BLaER1 treated with 17β-estradiol and CSF1 and Interleukin-3, amounts not matched to agents 10 nM and 100 nM (cell line): ENCODE measurements around the gene REPIN1.

Experiments used
- H3K27ac ChIP-seq, 11 experiments: shearing (Covaris generic); formaldehyde crosslinking; 2 replicates each; pipeline ENCODE4 v1.8.1; 2022
- H3K27me3 ChIP-seq, 11 experiments: shearing (Covaris generic); formaldehyde crosslinking; 2 replicates each; pipeline ENCODE4 v1.8.1; 2022
- H3K36me3 ChIP-seq, 11 experiments: shearing (Covaris generic); formaldehyde crosslinking; 2 replicates each; pipeline ENCODE4 v1.8.1; 2022
- H3K4me1 ChIP-seq, 10 experiments: shearing (Covaris generic); formaldehyde crosslinking; 2 replicates each; pipeline ENCODE4 v1.8.1; 2022
- H3K4me2 ChIP-seq, 11 experiments: shearing (Covaris generic); formaldehyde crosslinking; 2 replicates each; pipeline ENCODE4 v1.8.1; 2022
- H3K4me3 ChIP-seq, 10 experiments: shearing (Covaris generic); formaldehyde crosslinking; 2 replicates each; pipeline ENCODE4 v1.8.1; 2022
- H3K9ac ChIP-seq, 11 experiments: shearing (Covaris generic); formaldehyde crosslinking; 2 replicates each; pipeline ENCODE4 v1.8.1; 2022
- H3K9me3 ChIP-seq, 11 experiments: shearing (Covaris generic); formaldehyde crosslinking; replicated peaks in 1 of 11; 2 replicates each; pipeline ENCODE4 v1.8.1; 2022
- H4K20me1 ChIP-seq, 11 experiments: shearing (Covaris generic); formaldehyde crosslinking; 2 replicates each; pipeline ENCODE4 v1.8.1; 2022
- Cebpa-rat ChIP-seq, 11 experiments: shearing (Covaris generic); IDR thresholded peaks; 2 replicates each; pipeline ENCODE4 v1.8.1; 2022

REPIN1 gene

DNA sequence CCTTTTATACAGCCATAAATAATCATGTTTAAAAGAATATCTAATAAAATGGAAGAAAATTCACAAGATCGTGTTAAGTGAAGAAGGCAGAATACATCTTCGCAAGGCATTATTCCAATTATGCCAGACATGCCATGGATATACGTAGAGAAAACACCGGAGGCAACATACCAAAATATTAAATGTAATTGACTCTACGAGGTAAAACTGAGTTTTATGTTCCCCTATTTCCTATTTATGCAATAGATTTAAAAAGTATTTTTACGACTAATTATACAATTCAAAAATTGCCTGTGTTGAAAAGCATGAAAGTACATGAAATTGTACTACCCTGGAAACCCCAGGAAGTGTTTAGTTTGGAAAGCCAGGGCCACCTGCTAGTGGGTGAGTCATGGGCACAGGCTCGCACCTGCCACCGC lies 936 bp upstream of the REPIN1 start:
- Histone ChIP-seq H3K9me3 (no peaks in the 10 kb centered on the region), H3K36me3 (peaks cover 17 to 31% (median 25%) of the 10 kb centered on the region in 11 experiments), H3K27me3 (no peaks in the 10 kb centered on the region), H3K9ac (peak overlapping the region; percentile 92 to 97 (median 95)), H3K27ac (peak overlapping the region; percentile 90 to 100 (median 99)), H4K20me1 (peaks cover 28 to 36% (median 32%) of the 10 kb centered on the region in 11 experiments; a peak in 20 of 22 replicates), H3K4me1 (peaks cover 59 to 86% (median 73%) of the 10 kb centered on the region in 10 experiments), H3K4me3 (peak overlapping the region; percentile 79 to 99 (median 88)), H3K4me2 (peak overlapping the region; percentile 90 to 100 (median 98))
- no peak for TF ChIP-seq Cebpa-rat (IDR thresholded peaks at IDR 0.05)

DNA sequence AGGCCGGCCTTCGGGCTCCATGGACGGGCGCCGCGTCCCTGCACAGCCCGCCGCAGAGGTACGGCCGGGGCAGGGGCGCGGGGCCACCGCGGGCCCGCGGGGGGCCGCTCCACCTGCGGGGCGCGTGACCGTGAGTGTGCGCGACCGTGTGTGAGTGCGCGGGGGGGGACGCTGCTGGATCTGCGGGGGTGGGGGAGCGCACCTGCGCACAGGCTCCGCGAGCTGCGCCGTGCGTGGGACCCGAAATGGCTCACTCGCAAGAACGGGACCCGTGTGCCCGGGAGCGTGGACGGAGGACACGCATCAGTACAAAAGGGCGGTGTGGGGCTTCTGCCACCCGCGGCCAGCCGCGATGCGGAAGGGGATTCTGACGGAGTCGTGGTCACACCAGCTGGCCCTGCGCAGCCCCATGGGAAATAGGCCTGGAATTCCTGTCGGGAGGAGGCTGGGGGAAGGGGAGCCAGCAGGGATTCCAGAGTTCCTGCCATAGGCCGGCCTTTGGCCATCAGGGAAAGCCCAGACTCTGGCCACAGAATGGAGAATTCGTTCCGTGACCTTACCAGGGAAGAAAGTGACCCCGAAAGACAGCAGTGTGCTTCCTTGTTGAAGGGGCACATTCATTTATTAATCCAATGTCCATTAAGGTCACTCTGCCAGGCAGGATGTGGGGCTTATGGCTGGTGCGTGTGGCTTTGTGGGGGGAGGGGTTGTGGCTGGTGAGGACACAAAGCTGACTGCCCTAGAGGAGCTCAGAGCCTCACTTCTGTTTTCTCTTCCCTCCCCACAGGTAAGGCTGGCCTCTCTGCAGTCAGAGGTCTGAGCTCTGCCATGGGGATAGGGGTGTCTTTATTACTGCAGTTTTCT lies 494 bp downstream of the REPIN1 start:
- no peaks in the 10 kb centered on the region for H3K27me3 ChIP-seq
- H3K4me2 ChIP-seq = peak overlapping the region; percentile 90 to 100 (median 98)
- H3K27ac ChIP-seq = peak overlapping the region; percentile 90 to 100 (median 99)
- no peak for TF ChIP-seq Cebpa-rat (IDR thresholded peaks at IDR 0.05)
- H3K4me1 ChIP-seq = peaks cover 51 to 86% (median 73%) of the 10 kb centered on the region in 10 experiments
- H3K36me3 ChIP-seq = peaks cover 31 to 45% (median 39%) of the 10 kb centered on the region in 11 experiments
- peak overlapping the region; percentile 79 to 99 (median 88) for H3K4me3 ChIP-seq
- H3K9ac ChIP-seq = peak overlapping the region; percentile 92 to 97 (median 95)
- H4K20me1 ChIP-seq = peaks cover 42 to 50% (median 46%) of the 10 kb centered on the region in 11 experiments; a peak in 20 of 22 replicates
- no peaks in the 10 kb centered on the region for H3K9me3 ChIP-seq

DNA sequence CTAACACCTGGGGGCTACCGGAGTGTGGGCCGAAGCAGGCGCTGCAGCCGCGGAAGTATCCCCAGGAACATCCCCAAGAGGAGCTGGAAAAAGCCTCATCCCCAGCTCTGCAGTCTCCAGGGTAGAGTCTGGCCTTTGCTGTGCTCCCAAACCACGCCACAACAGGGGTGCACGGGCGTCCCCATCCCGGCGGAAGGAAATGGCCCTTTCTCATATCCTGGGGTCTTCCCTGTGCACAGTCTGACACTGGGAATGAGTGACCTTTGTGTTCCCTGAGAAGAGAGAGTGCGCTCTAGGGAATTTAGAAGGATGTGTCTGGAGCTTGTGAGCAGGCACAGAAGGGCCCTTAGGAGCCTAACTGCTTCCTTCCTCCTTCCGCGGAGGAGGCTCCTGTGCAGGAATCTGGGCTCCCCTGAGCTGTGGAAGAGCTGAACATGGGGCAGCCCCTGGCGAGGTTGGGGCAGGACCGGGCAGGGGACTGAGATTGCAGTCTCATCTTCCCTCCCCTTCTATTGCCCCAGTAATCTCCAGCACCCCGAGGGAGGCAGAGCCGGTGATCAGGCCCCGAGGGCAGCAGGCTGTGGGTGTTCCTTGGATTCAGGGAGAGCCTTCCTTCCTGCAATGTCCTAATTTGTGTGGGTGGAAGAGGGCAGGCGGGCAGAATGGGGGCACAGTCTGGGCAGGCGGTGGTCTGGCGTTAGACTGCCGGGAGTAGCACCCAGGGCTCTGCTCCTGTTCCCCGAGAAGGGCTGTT lies 1.3 kb downstream of the REPIN1 start:
- peak overlapping the region; percentile 90 to 100 (median 99); a peak in 21 of 22 replicates for H3K27ac ChIP-seq
- H3K9ac ChIP-seq = peak overlapping the region; percentile 92 to 97 (median 95)
- H4K20me1 ChIP-seq = peaks cover 46 to 58% (median 53%) of the 10 kb centered on the region in 11 experiments; a peak in 20 of 22 replicates
- no peaks in the 10 kb centered on the region for H3K27me3 ChIP-seq
- H3K4me3 ChIP-seq = peak overlapping the region; percentile 79 to 99 (median 88)
- no peaks in the 10 kb centered on the region for H3K9me3 ChIP-seq
- H3K4me1 ChIP-seq = peaks cover 55 to 82% (median 72%) of the 10 kb centered on the region in 10 experiments
- H3K4me2 ChIP-seq = peak overlapping the region; percentile 90 to 100 (median 98)
- peaks cover 37 to 53% (median 46%) of the 10 kb centered on the region in 11 experiments for H3K36me3 ChIP-seq
- TF ChIP-seq Cebpa-rat (IDR thresholded peaks at IDR 0.05) = no peak

DNA sequence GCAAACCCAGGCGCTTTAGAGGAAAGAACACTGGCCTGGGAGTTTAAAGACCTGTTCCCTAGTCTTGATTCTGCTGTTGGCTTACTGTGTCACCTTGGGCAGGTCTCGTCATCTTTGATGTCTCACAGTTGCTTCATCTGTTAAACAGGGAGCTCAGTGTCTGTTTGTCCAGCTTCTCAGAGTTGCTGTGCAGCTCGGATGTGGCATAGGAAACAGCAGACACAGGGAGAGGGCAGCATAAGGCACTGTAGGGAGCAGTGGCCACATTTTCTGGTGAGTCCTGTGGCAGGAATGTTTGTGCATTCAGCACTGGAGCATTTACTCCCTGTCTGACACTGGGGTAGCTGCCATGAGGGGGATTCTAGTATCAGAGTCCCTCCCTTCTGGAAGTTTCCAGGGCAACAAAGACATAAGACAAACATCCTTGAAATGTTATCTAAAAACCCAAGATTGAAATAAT lies 2.0 kb downstream of the REPIN1 start:
- Histone ChIP-seq H4K20me1 (peaks cover 46 to 59% (median 54%) of the 10 kb centered on the region in 11 experiments; a peak in 20 of 22 replicates), H3K4me2 (peak overlapping the region; percentile 90 to 100 (median 98)), H3K27me3 (no peaks in the 10 kb centered on the region), H3K9me3 (no peaks in the 10 kb centered on the region), H3K4me1 (peaks cover 53 to 81% (median 67%) of the 10 kb centered on the region in 10 experiments), H3K4me3 (peak overlapping the region in 9 of 10 experiments; percentile 79 to 99 (median 89); a peak in 17 of 20 replicates), H3K27ac (peak overlapping the region in 8 of 11 experiments; percentile 96 to 100 (median 99); a peak in 11 of 22 replicates), H3K36me3 (peaks cover 37 to 57% (median 49%) of the 10 kb centered on the region in 11 experiments), H3K9ac (peak overlapping the region; percentile 92 to 97 (median 95))
- no peak for TF ChIP-seq Cebpa-rat (IDR thresholded peaks at IDR 0.05)

DNA sequence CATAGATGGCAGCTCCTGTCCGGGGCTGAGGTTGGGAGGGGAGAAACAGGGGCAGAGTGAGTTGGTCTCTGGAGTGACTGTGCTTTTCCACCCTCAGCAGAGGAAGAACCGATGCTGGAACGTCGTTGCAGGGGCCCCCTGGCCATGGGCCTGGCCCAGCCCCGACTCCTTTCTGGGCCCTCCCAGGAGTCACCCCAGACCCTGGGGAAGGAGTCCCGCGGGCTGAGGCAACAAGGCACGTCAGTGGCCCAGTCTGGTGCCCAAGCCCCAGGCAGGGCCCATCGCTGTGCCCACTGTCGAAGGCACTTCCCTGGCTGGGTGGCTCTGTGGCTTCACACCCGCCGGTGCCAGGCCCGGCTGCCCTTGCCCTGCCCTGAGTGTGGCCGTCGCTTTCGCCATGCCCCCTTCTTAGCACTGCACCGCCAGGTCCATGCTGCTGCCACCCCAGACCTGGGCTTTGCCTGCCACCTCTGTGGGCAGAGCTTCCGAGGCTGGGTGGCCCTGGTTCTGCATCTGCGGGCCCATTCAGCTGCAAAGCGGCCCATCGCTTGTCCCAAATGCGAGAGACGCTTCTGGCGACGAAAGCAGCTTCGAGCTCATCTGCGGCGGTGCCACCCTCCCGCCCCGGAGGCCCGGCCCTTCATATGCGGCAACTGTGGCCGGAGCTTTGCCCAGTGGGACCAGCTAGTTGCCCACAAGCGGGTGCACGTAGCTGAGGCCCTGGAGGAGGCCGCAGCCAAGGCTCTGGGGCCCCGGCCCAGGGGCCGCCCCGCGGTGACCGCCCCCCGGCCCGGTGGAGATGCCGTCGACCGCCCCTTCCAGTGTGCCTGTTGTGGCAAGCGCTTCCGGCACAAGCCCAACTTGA lies 2.7 kb downstream of the REPIN1 start:
- no peak overlapping the region; a peak in 1 of 20 replicates for H3K4me3 ChIP-seq
- H3K9ac ChIP-seq = peak overlapping the region in 10 of 11 experiments; percentile 21 to 97 (median 96); a peak in 18 of 22 replicates
- H3K4me2 ChIP-seq = peak overlapping the region in 10 of 11 experiments; percentile 90 to 99 (median 97); a peak in 15 of 22 replicates

DNA sequence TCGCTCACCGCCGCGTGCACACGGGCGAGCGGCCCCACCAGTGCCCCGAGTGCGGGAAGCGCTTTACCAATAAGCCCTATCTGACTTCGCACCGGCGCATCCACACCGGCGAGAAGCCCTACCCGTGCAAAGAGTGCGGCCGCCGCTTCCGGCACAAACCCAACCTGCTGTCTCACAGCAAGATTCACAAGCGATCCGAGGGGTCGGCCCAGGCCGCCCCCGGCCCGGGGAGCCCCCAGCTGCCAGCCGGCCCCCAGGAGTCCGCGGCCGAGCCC lies 3.3 kb downstream of the REPIN1 start:
- Histone ChIP-seq H3K4me3 (no peak overlapping the region), H3K9ac (0 out of 22 replicates have a peak overlapping the region, but pooled peaks of 2 of the 11 experiments have one; percentile 61 to 93), H3K36me3 (peaks cover 37 to 57% (median 49%) of the 10 kb centered on the region in 11 experiments), H3K4me1 (peaks cover 53 to 81% (median 68%) of the 10 kb centered on the region in 10 experiments), H3K27me3 (no peaks in the 10 kb centered on the region), H3K4me2 (no peak overlapping the region), H3K27ac (0 out of 22 replicates have a peak overlapping the region, but pooled peaks of 1 of the 11 experiments have one; percentile 99), H4K20me1 (peaks cover 46 to 61% (median 54%) of the 10 kb centered on the region in 11 experiments; a peak in 20 of 22 replicates), H3K9me3 (no peaks in the 10 kb centered on the region)
- no peak for TF ChIP-seq Cebpa-rat (IDR thresholded peaks at IDR 0.05)

More for the DNA sequence above, 2.7 kb downstream of the REPIN1 start:
- Histone ChIP-seq H3K9me3 (no peaks in the 10 kb centered on the region), H3K4me1 (peaks cover 53 to 81% (median 67%) of the 10 kb centered on the region in 10 experiments), H3K36me3 (peaks cover 37 to 57% (median 49%) of the 10 kb centered on the region in 11 experiments), H4K20me1 (peaks cover 46 to 59% (median 54%) of the 10 kb centered on the region in 11 experiments; a peak in 20 of 22 replicates), H3K27me3 (no peaks in the 10 kb centered on the region), H3K27ac (peak overlapping the region in 6 of 11 experiments; percentile 99 to 100 (median 99); a peak in 9 of 22 replicates)
- TF ChIP-seq Cebpa-rat (IDR thresholded peaks at IDR 0.05) = no peak

DNA sequence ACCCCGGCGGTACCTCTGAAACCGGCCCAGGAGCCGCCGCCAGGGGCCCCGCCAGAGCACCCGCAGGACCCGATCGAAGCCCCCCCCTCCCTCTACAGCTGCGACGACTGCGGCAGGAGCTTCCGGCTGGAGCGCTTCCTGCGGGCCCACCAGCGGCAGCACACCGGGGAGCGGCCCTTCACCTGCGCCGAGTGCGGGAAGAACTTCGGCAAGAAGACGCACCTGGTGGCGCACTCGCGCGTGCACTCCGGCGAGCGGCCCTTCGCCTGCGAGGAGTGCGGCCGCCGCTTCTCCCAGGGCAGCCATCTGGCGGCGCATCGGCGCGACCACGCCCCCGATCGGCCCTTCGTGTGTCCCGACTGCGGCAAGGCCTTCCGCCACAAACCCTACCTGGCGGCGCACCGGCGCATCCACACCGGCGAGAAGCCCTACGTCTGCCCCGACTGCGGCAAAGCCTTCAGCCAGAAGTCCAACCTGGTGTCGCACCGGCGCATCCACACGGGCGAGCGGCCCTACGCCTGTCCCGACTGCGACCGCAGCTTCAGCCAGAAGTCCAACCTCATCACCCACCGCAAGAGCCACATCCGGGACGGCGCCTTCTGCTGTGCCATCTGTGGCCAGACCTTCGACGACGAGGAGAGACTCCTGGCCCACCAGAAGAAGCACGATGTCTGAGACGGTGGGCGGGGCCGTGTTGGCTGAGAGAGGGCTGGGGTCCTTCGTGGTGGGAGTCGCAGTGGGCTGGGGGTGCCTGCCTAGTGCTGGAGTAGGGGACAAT lies 3.8 kb downstream of the REPIN1 start:
- Histone ChIP-seq H3K9ac (peak overlapping the region in 7 of 11 experiments; percentile 0 to 61 (median 39); a peak in 6 of 22 replicates), H3K4me1 (peaks cover 53 to 81% (median 68%) of the 10 kb centered on the region in 10 experiments)

More for the DNA sequence above, 3.8 kb downstream of the REPIN1 start:
- TF ChIP-seq Cebpa-rat (IDR thresholded peaks at IDR 0.05) = no peak
- Histone ChIP-seq H4K20me1 (peaks cover 46 to 62% (median 55%) of the 10 kb centered on the region in 11 experiments; a peak in 20 of 22 replicates), H3K4me2 (peak overlapping the region in 6 of 11 experiments; percentile 4 to 36 (median 17); a peak in 9 of 22 replicates), H3K27me3 (no peaks in the 10 kb centered on the region), H3K27ac (peak overlapping the region in 2 of 11 experiments; percentile 3 to 31; a peak in 1 of 22 replicates), H3K9me3 (no peaks in the 10 kb centered on the region), H3K4me3 (no peak overlapping the region), H3K36me3 (peaks cover 37 to 57% (median 49%) of the 10 kb centered on the region in 11 experiments)
